ENCODE results near the gene ALKBH2. TPM values are rescaled to one million over a fixed set of nuclear protein-coding genes. Genes with fewer than 3 reads are reported as not detected.
"Not testable (repeated sequence)": the region's sequence is repeated elsewhere in the genome, so short reads cannot be mapped to it uniquely, and the experiment has no call there.

Gene ALKBH2
- total RNA-seq, 1 donor: 22.4 TPM

DNA sequence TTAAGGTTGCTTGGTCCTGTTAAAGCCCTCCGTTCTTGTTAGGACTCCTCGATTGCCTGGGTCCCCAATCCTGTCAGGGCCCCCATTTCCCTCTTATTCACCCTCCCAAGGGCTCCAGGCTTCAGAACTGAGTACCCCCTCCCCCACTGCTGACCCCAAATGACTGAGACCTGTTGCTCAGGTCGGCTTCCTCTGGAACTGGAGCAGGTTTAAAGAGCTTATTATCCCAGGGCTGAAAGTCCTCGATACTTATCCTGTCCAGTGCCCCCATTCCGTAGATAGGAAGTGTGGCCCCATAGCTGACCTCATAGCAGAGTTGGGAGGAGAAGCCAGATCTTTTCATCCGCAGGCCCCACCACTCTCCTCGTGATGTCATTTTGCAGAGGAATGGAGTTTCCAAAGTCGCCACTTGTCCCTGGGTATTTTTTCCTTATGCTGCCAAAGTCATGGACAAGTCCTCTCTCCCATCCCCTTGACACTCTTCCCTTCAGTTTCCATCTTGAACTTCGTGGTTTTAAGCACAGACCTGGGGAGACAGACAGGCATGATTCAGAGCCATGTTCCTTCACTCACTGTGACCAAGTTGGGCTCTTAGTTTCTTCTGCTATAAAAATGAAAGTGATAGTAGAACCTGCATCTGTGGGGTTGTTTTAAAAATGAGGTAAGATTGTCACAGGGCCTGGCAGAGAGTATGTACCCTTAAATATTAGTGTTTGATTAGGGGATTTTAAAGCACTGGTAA is 39.7 kb downstream of the ALKBH2 start:
- H3K36me3 ChIP-seq (ENCODE audit: insufficient read depth, low read length): no peaks in the 10 kb centered on the region
- peak overlapping the region; percentile 97 for H3K4me3 ChIP-seq (ENCODE audit: insufficient read depth, low read length)
- H3K4me2 ChIP-seq (ENCODE audit: insufficient read depth, low read length): peak overlapping the region; percentile 94
- peaks cover 7% of the 10 kb centered on the region for H3K4me1 ChIP-seq (ENCODE audit: insufficient read depth, low read length)
- H3K27me3 ChIP-seq (ENCODE audit: insufficient read depth, low read length): no peaks in the 10 kb centered on the region
- peaks cover 19% of the 10 kb centered on the region for H3K79me2 ChIP-seq (ENCODE audit: insufficient read depth, low read length)
- peak overlapping the region; percentile 100 for H2AFZ ChIP-seq (ENCODE audit: low read length)
- no peaks in the 10 kb centered on the region for H4K20me1 ChIP-seq (ENCODE audit: insufficient read depth, low read length)
- DNase-seq (ENCODE audit: insufficient read length, low spot score, missing footprints): peak; percentile 19
- no peaks in the 10 kb centered on the region for H3K9me3 ChIP-seq (ENCODE audit: low read depth, low read length)
- peak overlapping the region; percentile 52 for H3K27ac ChIP-seq (ENCODE audit: low read depth, low read length)
- TF ChIP-seq, protein P1, sequence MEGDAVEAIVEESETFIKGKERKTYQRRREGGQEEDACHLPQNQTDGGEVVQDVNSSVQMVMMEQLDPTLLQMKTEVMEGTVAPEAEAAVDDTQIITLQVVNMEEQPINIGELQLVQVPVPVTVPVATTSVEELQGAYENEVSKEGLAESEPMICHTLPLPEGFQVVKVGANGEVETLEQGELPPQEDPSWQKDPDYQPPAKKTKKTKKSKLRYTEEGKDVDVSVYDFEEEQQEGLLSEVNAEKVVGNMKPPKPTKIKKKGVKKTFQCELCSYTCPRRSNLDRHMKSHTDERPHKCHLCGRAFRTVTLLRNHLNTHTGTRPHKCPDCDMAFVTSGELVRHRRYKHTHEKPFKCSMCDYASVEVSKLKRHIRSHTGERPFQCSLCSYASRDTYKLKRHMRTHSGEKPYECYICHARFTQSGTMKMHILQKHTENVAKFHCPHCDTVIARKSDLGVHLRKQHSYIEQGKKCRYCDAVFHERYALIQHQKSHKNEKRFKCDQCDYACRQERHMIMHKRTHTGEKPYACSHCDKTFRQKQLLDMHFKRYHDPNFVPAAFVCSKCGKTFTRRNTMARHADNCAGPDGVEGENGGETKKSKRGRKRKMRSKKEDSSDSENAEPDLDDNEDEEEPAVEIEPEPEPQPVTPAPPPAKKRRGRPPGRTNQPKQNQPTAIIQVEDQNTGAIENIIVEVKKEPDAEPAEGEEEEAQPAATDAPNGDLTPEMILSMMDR (IDR thresholded peaks at IDR 0.05; ENCODE audit: extremely low read depth, low read depth, low read length): no peak

DNA sequence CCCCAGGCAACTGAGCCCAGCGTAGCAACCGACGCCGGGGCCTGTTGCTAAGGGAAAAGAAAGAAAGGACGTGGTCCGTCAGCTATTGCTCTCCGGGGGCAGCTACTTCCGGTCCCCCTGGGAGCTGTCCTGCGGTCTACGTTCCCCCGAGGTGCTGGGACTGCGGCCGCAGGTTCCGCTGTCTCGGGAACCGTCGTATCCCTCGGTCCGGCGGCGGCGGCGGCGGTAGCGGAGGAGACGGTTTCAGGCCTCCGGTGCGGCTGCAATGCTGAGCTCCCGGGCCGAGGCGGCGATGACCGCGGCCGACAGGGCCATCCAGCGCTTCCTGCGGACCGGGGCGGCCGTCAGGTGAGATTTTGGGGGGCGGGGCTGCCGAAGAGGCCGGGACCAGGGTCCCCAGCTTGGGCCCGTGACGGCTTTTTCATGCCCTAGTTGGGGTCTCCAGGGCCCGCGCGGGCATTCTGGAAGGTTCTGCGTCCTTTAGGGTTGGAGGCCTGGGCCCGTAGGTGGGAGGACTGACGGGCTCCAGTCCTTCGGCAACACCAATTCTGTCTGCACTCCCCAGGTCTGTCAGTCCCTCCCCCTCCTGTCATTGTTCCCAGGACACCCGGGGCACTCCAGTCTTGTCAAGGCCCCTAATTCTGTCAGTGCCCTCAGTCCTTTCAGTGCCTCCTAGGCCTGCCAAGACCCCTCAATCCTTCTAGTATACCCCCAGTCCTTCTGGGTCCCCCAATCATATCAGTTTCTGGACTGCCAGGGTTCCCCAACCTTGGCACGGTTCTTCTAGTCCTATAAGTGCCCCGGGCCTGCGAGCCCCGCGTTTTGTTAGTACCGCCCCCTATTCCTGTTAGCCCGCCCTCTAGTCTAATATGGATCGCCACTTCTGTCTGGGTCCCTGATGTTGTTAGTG is 40.6 kb downstream of the ALKBH2 start, which contains the start of gene USP30:
Gene USP30, plus strand, starts transcription at position 163 of the 910 bp plus-strand sequence. Its CDS starts 103 bp downstream, at position 266.
- Histone ChIP-seq H3K27me3 (ENCODE audit: insufficient read depth, low read length) (no peaks in the 10 kb centered on the region), H2AFZ (ENCODE audit: low read length) (peak within 1 kb of the TSS; percentile 100), H4K20me1 (ENCODE audit: insufficient read depth, low read length) (no peaks in the 10 kb centered on the region), H3K79me2 (ENCODE audit: insufficient read depth, low read length) (peaks cover 19% of the 10 kb centered on the region), H3K9me3 (ENCODE audit: low read depth, low read length) (no peaks in the 10 kb centered on the region), H3K4me3 (ENCODE audit: insufficient read depth, low read length) (peak within 1 kb of the TSS; percentile 97), H3K4me1 (ENCODE audit: insufficient read depth, low read length) (peaks cover 7% of the 10 kb centered on the region), H3K27ac (ENCODE audit: low read depth, low read length) (peak within 1 kb of the TSS; percentile 55), H3K36me3 (ENCODE audit: insufficient read depth, low read length) (no peaks in the 10 kb centered on the region), H3K4me2 (ENCODE audit: insufficient read depth, low read length) (peak within 1 kb of the TSS; percentile 94)
- DNase-seq (ENCODE audit: insufficient read length, low spot score, missing footprints): peak; percentile 91
- TF ChIP-seq, protein P1 (IDR thresholded peaks at IDR 0.05; ENCODE audit: extremely low read depth, low read depth, low read length): no peak

DNA sequence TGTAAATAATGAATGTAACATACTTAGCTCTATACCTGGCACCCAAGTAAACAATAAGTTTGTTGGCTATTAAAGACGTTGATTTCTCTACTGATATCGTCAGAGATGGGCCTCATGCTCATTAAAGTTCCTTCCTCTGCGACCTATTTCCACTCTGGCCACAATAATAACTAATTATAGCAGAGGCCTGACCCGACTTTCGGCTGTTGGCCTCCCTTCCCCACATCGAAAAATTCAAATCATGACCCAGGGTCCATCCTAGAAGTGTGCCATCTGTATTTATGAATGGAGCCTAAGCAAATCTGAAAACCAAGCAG is 41.2 kb downstream of the ALKBH2 start:
- Histone ChIP-seq H3K27ac (ENCODE audit: low read depth, low read length) (peak overlapping the region; percentile 55), H3K4me1 (ENCODE audit: insufficient read depth, low read length) (peaks cover 8% of the 10 kb centered on the region), H3K27me3 (ENCODE audit: insufficient read depth, low read length) (no peaks in the 10 kb centered on the region), H3K4me3 (ENCODE audit: insufficient read depth, low read length) (peak overlapping the region; percentile 97), H3K36me3 (ENCODE audit: insufficient read depth, low read length) (no peaks in the 10 kb centered on the region), H3K9me3 (ENCODE audit: low read depth, low read length) (no peaks in the 10 kb centered on the region), H4K20me1 (ENCODE audit: insufficient read depth, low read length) (no peaks in the 10 kb centered on the region), H3K79me2 (ENCODE audit: insufficient read depth, low read length) (peaks cover 19% of the 10 kb centered on the region), H2AFZ (ENCODE audit: low read length) (peak overlapping the region; percentile 95), H3K4me2 (ENCODE audit: insufficient read depth, low read length) (peak overlapping the region; percentile 94)
- TF ChIP-seq, protein P1 (IDR thresholded peaks at IDR 0.05; ENCODE audit: extremely low read depth, low read depth, low read length): no peak
- no peak for DNase-seq (ENCODE audit: insufficient read length, low spot score, missing footprints)

DNA sequence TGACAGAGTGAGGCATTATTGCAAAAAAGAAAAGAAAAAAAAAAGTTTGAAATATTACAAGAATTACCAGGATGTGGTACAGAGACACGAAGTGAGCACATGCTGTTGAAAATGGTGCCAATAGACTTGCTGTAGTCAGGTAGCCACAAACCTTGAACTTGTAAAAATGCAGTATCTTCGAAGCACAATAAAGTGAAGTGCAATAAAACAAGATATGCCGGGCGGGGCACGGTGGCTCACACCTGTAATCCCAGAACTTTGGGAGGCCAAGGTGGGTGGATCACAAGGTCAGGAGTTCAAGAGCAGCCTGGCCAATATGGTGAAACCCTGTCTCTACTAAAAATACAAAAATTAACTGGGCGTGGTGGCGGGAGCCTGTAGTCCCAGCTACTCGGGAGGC is 43.5 kb downstream of the ALKBH2 start:
- H3K4me2 ChIP-seq (ENCODE audit: insufficient read depth, low read length); H2AFZ ChIP-seq (ENCODE audit: low read length); H4K20me1 ChIP-seq (ENCODE audit: insufficient read depth, low read length); H3K4me3 ChIP-seq (ENCODE audit: insufficient read depth, low read length); H3K27me3 ChIP-seq (ENCODE audit: insufficient read depth, low read length); DNase-seq (ENCODE audit: insufficient read length, low spot score, missing footprints); H3K27ac ChIP-seq (ENCODE audit: low read depth, low read length); H3K9me3 ChIP-seq (ENCODE audit: low read depth, low read length); H3K36me3 ChIP-seq (ENCODE audit: insufficient read depth, low read length): not testable (repeated sequence)
- H3K79me2 ChIP-seq (ENCODE audit: insufficient read depth, low read length): peaks cover 14% of the 10 kb centered on the region
- peaks cover 11% of the 10 kb centered on the region for H3K4me1 ChIP-seq (ENCODE audit: insufficient read depth, low read length)

DNA sequence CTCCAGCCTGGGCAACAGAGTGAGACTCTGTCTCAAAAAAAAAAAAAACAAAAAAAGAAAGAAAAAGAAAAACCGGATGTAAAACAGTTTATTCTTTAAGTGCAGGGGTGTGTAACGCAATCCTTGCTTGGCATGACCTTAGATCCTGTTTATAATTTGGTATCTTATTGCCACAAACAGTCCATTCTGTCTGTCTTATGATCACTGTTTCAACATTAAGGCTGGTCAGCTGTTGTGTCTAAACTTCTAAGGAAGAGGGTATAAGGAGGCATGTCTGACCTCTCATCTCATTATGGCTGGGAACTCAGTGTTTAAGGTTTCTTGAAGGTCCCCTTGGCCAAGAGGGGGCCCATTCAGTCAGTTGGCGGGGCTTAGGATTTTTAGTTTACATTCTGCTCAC is 44.6 kb downstream of the ALKBH2 start:
- not testable (repeated sequence) for H3K36me3 ChIP-seq (ENCODE audit: insufficient read depth, low read length); H4K20me1 ChIP-seq (ENCODE audit: insufficient read depth, low read length); H3K9me3 ChIP-seq (ENCODE audit: low read depth, low read length); H2AFZ ChIP-seq (ENCODE audit: low read length); H3K4me3 ChIP-seq (ENCODE audit: insufficient read depth, low read length); H3K27ac ChIP-seq (ENCODE audit: low read depth, low read length); H3K4me1 ChIP-seq (ENCODE audit: insufficient read depth, low read length); DNase-seq (ENCODE audit: insufficient read length, low spot score, missing footprints); H3K4me2 ChIP-seq (ENCODE audit: insufficient read depth, low read length); H3K27me3 ChIP-seq (ENCODE audit: insufficient read depth, low read length)
- H3K79me2 ChIP-seq (ENCODE audit: insufficient read depth, low read length): peaks cover 13% of the 10 kb centered on the region
